Measurements from ENCODE around the gene LRRC3C. TPM values are rescaled to one million over a fixed set of nuclear protein-coding genes. Genes with fewer than 3 reads are reported as not detected.
"Not testable (repeated sequence)": the region's sequence is repeated elsewhere in the genome, so short reads cannot be mapped to it uniquely, and the experiment has no call there.

Gene LRRC3C
- polyA plus RNA-seq, 3 donors = not detected

DNA sequence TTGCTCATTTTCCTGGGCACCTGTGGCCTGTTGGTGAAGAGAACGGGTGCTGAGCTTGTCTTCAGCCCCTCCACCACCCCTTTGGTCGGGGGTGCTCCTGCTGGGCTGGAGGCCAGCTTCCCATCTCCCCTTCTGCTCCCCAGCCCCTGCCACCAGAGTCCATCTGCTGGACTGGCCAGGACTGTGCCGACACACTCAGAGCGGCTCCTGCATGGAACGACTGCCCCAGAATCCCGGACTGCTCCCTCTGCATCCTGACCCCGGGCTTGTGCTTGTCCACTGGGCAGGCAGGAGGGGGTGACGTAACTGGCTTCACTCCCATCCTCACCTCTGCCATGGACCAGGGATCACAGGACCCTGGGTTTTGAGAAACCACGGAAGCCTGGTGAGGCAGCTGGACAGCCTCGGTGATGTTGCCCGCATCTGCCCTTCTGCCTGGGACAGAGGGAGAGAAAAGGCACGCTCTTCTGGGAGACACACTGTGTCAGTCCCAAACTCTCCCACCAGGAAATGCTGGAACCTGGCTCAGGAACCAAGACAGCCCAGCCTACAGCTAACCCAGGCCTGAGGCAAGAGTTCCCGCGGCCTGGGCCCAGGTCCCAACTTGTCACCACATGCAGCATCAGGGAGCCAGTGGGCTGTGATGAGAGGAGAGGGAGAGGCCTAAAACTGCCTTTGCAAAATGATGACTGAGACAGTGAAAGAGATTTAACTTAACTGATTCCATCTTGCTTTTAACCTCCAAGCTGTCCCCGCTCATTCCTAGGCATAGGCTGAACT is 19.2 kb downstream of the LRRC3C start:
- DNase-seq (ENCODE audit: low read depth in 3 of 3, low spot score in 2 of 3) = no peak

DNA sequence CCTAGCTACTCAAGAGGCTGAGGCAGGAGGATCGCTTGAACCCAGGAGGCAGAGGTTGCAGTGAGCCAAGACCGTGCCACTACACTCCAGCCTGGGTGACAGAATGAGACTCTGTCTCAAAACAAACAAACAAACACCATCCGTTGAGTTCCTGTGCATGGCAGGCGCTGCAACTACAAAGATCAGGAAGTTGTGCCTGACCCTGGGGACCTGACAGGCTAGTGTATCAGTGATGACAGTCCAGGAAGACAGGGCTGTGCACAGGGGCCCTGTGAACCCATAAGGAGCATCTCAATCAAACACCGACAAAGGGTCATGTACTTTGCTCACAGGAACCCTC is 20.9 kb downstream of the LRRC3C start:
- not testable (repeated sequence) for DNase-seq (ENCODE audit: low read depth in 3 of 3, low spot score in 2 of 3)

DNA sequence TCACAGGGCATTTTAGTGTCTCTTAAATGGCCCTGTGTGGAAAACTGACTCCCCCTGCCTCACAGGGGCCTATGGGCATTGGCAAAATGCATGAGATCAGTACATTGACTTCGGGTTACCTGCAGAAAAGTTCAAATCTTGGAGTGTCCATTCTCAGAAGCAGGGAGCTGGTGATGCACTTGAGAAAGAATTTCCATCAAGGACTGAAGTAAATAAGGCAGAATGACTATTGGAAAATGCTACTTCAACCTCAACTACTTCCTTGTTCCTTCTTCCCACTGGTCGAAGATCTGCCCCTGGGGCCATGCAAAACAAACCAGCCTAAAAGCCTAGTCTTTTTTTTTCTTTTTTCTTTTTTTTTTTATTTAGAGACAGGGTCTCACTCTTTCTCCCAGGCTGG is 21.5 kb downstream of the LRRC3C start:
- no peak for DNase-seq (ENCODE audit: low read depth in 3 of 3, low spot score in 2 of 3)

DNA sequence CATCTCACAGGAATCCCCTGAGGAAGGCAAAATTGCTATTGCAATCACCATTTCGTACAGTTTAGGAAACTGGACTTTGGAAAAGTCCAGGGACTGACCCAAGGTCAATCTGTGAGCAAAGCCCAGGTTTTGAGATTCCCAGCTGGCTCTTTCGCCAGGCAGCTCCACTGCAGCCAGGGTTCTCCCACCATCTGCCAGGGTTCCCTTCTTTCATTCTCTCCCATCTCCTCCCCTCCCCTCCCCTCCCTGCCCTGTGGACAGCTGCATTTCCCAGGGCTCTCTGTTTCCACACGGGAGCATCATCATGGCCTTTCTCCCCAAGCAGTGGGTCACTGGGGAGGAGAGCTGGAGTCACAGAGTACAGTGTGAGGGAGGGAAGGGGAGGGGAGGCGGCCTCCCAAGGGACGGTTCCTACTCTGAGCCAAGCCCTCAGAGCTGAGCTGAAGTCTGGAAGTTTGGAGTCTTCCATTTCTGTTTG is 23.4 kb downstream of the LRRC3C start:
- DNase-seq (ENCODE audit: low read depth in 3 of 3, low spot score in 2 of 3) = no peak

GRCh38 chr17:39951924-39952679 is 24.6 kb downstream of the LRRC3C start:
- DNase-seq (ENCODE audit: low read depth in 3 of 3, low spot score in 2 of 3) = no peak

GRCh38 chr17:39952680-39953470 is 25.3 kb downstream of the LRRC3C start:
- peak; percentile 73 to 88 (median 85) for DNase-seq (ENCODE audit: low read depth in 3 of 3, low spot score in 2 of 3)

- no peak for DNase-seq (ENCODE audit: low read depth in 3 of 3, low spot score in 2 of 3)
These were observed 25.9 kb downstream of the LRRC3C start for GRCh38 chr17:39953471-39953888.

GRCh38 chr17:39954876-39955275 is 27.3 kb downstream of the LRRC3C start:
- no peak for DNase-seq (ENCODE audit: low read depth in 3 of 3, low spot score in 2 of 3)

- DNase-seq (ENCODE audit: low read depth in 3 of 3, low spot score in 2 of 3) = no peak
These were observed 28.2 kb downstream of the LRRC3C start for GRCh38 chr17:39955726-39956225.

DNA sequence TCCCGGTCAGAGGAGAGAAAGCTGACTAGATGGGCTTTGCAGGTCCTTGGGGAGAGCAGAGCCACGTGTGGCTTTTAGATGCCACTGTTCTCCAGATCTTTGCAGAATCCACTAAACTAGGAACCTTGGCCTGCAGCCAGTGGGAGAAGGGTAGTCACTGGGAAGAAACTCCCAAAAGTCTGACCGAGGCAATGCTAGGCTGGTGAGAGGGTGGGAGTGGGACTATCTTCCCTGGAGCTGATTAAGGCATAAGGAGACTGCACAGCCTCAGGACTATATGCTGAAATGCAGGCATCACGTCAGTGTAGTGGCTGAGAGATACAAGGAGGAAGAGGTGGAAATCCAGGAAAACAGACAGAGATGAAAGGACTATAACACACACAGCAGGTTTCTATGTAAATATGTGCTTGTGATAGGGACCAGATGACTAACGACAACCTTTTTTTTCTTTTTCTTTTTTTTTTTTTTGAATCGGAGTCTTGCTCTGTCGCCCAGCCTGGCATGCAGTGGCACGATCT is 33.1 kb downstream of the LRRC3C start:
- no peak for DNase-seq (ENCODE audit: low read depth in 3 of 3, low spot score in 2 of 3)

DNA sequence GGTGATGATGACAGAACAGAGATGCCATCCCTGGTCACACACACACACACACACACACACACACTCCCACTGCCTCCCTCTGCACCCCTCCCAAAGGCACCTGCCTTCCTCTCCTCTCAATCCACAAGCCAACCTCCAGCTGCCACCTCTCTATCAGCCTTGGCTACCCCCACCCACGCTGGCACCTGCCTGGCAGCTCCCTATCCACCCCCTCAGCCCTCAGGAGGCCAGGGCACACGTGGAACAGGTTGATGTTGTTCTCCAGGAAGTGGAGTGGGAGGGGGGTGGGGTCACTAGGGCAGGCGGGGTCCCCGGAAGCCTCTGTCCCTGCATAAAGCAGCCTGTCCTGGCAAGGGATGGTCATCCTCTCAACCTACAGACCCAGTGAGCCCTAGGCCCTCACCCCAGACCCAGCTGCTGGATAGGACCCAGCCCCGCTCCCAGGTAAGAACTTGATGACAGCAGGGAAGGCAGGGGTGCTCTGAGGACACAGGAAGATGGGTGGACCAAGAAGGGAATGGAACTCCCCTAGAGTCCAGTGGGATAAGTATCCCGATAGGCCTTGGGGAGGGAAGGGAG is 35.2 kb downstream of the LRRC3C start, which contains the start of gene GSDMA:
Gene GSDMA, plus strand, starts transcription at position 363 of the 579 bp plus-strand sequence. CDS start 2,684 bp downstream, outside the sequence.
- no peak for DNase-seq (ENCODE audit: low read depth in 3 of 3, low spot score in 2 of 3)

- no peak for DNase-seq (ENCODE audit: low read depth in 3 of 3, low spot score in 2 of 3)
These were observed 36.3 kb downstream of the LRRC3C start for GRCh38 chr17:39963829-39964228.

DNA sequence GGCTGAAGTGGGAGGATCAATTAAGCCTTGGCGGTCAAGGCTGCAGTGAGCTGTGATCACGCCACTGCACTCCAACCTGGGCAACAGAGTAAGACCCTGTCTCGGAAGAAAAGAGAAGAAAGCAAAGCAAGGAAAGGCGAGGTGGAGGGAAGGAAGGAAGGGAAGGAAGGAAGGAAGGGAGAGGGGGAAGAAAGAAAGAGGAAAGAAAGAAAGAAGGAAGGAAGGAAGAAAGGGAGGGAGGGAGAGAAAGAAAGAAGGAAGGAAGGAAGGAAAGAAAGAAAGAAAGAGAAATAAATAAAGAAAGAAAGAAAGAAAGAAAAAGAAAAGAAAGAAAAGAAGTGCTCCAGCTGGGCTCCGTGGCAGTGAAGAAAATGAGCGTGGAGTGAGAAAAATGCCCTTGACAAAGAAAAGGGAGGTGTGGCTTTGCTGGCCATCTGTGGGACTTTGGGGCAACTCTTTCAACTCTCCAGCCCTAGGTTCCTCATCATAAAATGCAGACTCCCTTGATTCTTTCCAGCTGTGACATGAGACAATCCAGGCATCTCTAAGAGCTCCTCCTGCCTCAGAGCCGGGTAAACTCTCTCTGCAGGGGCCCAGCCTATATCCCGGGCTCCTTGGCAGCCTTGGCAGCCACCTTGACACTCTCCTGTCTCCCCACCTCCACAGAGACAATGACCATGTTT is 37.6 kb downstream of the LRRC3C start:
- DNase-seq (ENCODE audit: low read depth in 3 of 3, low spot score in 2 of 3) = no peak

GRCh38 chr17:39966771-39967170 is 39.2 kb downstream of the LRRC3C start:
- DNase-seq (ENCODE audit: low read depth in 3 of 3, low spot score in 2 of 3) = no peak

- DNase-seq (ENCODE audit: low read depth in 3 of 3, low spot score in 2 of 3) = no peak
These were observed 41.2 kb downstream of the LRRC3C start for GRCh38 chr17:39968761-39969160.

- DNase-seq (ENCODE audit: low read depth in 3 of 3, low spot score in 2 of 3) = no peak
These were observed 41.8 kb downstream of the LRRC3C start for GRCh38 chr17:39969375-39969774.

DNA sequence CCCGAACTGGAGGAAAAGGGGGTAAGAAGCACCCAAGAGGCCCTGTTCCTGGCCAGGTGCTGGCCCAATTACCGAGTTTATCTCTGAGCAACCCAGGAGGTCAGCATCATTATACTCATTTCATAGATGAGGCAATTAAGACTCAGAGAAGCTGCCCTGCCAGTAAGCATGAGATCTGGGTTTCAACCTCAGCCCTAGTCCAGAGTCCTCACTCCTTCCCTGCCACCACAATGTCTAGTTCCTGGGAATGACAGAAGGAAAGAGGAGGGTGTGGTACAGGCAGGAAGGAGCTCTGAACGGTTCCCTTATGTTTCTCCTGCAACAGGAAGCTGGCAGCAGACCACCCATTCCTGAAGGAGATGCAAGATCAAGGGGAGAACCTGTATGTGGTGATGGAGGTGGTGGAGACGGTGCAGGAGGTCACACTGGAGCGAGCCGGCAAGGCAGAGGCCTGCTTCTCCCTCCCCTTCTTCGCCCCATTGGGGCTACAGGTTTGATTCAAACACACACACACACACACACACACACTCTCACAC is 42.7 kb downstream of the LRRC3C start:
- no peak for DNase-seq (ENCODE audit: low read depth in 3 of 3, low spot score in 2 of 3)

- no peak for DNase-seq (ENCODE audit: low read depth in 3 of 3, low spot score in 2 of 3)
These were observed 43.6 kb downstream of the LRRC3C start for GRCh38 chr17:39971076-39971603.

DNA sequence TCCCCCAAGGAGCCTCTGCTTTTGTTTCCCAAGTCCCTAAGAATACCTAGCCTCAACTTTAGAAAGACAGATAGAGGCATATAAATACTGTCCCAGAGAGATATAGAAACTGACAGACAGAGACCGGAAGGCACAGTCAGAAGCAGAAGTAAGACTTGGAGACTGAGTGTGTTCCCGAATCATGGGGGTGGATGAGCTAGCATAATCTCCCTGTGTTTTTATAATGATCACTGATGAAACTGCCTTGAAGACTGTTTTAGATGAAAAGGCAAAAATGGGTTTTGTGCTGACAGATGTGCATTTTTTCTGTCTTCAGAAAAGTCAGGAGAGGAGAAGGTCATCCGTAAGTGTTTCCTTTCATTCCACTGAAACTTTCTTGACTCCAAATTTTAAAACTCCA is 44.7 kb downstream of the LRRC3C start:
- no peak for DNase-seq (ENCODE audit: low read depth in 3 of 3, low spot score in 2 of 3)
